OCI-LY1 (cell line): Measurements from ENCODE around the gene PLEKHG4.

Experiments
- EZH2 ChIP-seq: fragments of 200-600 bp; sonication (generic), shearing (Covaris generic); IDR thresholded peaks from 2 replicates; pipeline ENCODE4 v1.8.0; 2017; ENCODE audit warnings: borderline replicate concordance, mixed run types, mild to moderate bottlenecking, antibody characterized with exemption, low read length, moderate library complexity, mixed read lengths
- TF ChIP-seq, protein P1 (sequence below): fragments of 200-600 bp; sonication (generic), shearing (Covaris generic); IDR thresholded peaks from 2 replicates; pipeline ENCODE4 v1.5.1; 2017; ENCODE audit warnings: mild to moderate bottlenecking, antibody characterized with exemption, low read length, moderate library complexity, mixed read lengths

DNA sequence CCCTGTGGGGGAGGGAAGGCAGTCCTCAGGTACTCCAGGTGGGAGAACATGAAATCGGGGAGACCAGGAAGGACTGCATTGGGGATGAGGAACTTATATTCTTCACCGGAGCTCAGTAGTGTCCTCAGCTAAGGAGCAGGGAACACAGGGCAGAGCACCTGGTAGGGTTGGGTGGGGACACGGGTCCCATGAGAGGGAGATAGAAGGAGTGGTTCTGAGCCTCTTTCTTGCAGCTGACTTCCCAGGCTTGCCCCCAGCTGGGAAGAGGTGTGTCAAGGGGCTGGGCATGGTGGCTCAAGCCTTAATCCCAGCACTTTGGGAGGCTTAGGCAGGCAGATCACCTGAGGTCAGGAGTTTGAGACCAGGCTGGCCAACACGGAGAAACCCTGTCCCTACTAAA lies 34.1 kb upstream of the PLEKHG4 start:
- TF ChIP-seq, protein P1, sequence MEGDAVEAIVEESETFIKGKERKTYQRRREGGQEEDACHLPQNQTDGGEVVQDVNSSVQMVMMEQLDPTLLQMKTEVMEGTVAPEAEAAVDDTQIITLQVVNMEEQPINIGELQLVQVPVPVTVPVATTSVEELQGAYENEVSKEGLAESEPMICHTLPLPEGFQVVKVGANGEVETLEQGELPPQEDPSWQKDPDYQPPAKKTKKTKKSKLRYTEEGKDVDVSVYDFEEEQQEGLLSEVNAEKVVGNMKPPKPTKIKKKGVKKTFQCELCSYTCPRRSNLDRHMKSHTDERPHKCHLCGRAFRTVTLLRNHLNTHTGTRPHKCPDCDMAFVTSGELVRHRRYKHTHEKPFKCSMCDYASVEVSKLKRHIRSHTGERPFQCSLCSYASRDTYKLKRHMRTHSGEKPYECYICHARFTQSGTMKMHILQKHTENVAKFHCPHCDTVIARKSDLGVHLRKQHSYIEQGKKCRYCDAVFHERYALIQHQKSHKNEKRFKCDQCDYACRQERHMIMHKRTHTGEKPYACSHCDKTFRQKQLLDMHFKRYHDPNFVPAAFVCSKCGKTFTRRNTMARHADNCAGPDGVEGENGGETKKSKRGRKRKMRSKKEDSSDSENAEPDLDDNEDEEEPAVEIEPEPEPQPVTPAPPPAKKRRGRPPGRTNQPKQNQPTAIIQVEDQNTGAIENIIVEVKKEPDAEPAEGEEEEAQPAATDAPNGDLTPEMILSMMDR, result no peak
- TF ChIP-seq EZH2, result no peak
